Panc1 (cell line): ENCODE results near the gene SCGB1C1.
"Not testable (repeated sequence)": the region's sequence is repeated elsewhere in the genome, so short reads cannot be mapped to it uniquely, and the experiment has no call there.

Experiments
- POLR2AphosphoS5 ChIP-seq: IDR thresholded peaks from 2 replicates; pipeline ENCODE4 v1.6.1; 2012; ENCODE audit warnings: mild to moderate bottlenecking, low read depth, low read length, moderate library complexity
- REST ChIP-seq, 2 experiments: IDR thresholded peaks; 2 replicates each; pipeline ENCODE4 v1.6.1; 2011 to 2012; ENCODE audit warnings: low read depth in 2 of 2, control low read depth in 1 of 2, low read length in 1 of 2, mild to moderate bottlenecking in 1 of 2, moderate library complexity in 1 of 2; ENCODE audit not compliant: insufficient read depth in 1 of 2
- SIN3A ChIP-seq: IDR thresholded peaks from 2 replicates; pipeline ENCODE4 v1.6.1; 2012; ENCODE audit warnings: low read depth, mild to moderate bottlenecking, low read length, moderate library complexity, borderline replicate concordance; ENCODE audit not compliant: insufficient read depth
- TF ChIP-seq, protein P1 (sequence below): fragments of 450-650 bp; IDR thresholded peaks from 2 replicates; pipeline ENCODE4 v1.5.1; 2017; ENCODE audit warnings: mild to moderate bottlenecking

- TF ChIP-seq, protein P1, sequence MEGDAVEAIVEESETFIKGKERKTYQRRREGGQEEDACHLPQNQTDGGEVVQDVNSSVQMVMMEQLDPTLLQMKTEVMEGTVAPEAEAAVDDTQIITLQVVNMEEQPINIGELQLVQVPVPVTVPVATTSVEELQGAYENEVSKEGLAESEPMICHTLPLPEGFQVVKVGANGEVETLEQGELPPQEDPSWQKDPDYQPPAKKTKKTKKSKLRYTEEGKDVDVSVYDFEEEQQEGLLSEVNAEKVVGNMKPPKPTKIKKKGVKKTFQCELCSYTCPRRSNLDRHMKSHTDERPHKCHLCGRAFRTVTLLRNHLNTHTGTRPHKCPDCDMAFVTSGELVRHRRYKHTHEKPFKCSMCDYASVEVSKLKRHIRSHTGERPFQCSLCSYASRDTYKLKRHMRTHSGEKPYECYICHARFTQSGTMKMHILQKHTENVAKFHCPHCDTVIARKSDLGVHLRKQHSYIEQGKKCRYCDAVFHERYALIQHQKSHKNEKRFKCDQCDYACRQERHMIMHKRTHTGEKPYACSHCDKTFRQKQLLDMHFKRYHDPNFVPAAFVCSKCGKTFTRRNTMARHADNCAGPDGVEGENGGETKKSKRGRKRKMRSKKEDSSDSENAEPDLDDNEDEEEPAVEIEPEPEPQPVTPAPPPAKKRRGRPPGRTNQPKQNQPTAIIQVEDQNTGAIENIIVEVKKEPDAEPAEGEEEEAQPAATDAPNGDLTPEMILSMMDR = not testable (repeated sequence)
- not testable (repeated sequence) for TF ChIP-seq REST (IDR thresholded peaks at IDR 0.05; ENCODE audit: insufficient read depth in 1 of 2, low read depth in 2 of 2, low read length in 1 of 2); POLR2AphosphoS5; SIN3A
Observed at GRCh38 chr11:190546-190945, 2.3 kb upstream of the SCGB1C1 start.
